ENCODE measurements around the gene MRPL1.
"Not testable (repeated sequence)": the region's sequence is repeated elsewhere in the genome, so short reads cannot be mapped to it uniquely, and the experiment has no call there.

Gene MRPL1

GRCh38 chr4:77849278-77849965 lies 13.2 kb upstream of the MRPL1 start:
- no peak for DNase-seq (ENCODE audit: low spot score)
- no peak for FAIRE-seq

- DNase-seq (ENCODE audit: low spot score), result no peak
- no peak for FAIRE-seq
These were observed 9.6 kb upstream of the MRPL1 start for GRCh38 chr4:77852892-77853495.

GRCh38 chr4:77854431-77855111 lies 8.1 kb upstream of the MRPL1 start:
- FAIRE-seq, result no peak
- DNase-seq (ENCODE audit: low spot score), result no peak

GRCh38 chr4:77856152-77856551 lies 6.5 kb upstream of the MRPL1 start:
- FAIRE-seq, result no peak
- no peak for DNase-seq (ENCODE audit: low spot score)

GRCh38 chr4:77859256-77859655 lies 3.4 kb upstream of the MRPL1 start:
- FAIRE-seq (no peak), DNase-seq (ENCODE audit: low spot score) (no peak)

GRCh38 chr4:77861495-77861894 lies 1.1 kb upstream of the MRPL1 start:
- DNase-seq (ENCODE audit: low spot score), result no peak
- FAIRE-seq, result no peak

- not testable (repeated sequence) for DNase-seq (ENCODE audit: low spot score); FAIRE-seq
These were observed 711 bp downstream of the MRPL1 start for GRCh38 chr4:77863341-77863740.

- FAIRE-seq, result no peak
- no peak for DNase-seq (ENCODE audit: low spot score)
These were observed 2.6 kb downstream of the MRPL1 start for GRCh38 chr4:77865259-77865658.

- FAIRE-seq, result no peak
- no peak for DNase-seq (ENCODE audit: low spot score)
These were observed 10.3 kb downstream of the MRPL1 start for GRCh38 chr4:77872723-77873445.

GRCh38 chr4:77877167-77877566 lies 14.5 kb downstream of the MRPL1 start:
- FAIRE-seq (no peak), DNase-seq (ENCODE audit: low spot score) (no peak)

- no peak for FAIRE-seq
- no peak for DNase-seq (ENCODE audit: low spot score)
These were observed 15.3 kb downstream of the MRPL1 start for GRCh38 chr4:77877771-77878565.

GRCh38 chr4:77880784-77881183 lies 18.2 kb downstream of the MRPL1 start:
- DNase-seq (ENCODE audit: low spot score) (no peak), FAIRE-seq (no peak)

- no peak for FAIRE-seq
- no peak for DNase-seq (ENCODE audit: low spot score)
These were observed 19.0 kb downstream of the MRPL1 start for GRCh38 chr4:77881460-77882295.

- DNase-seq (ENCODE audit: low spot score) (no peak), FAIRE-seq (no peak)
These were observed 30.8 kb downstream of the MRPL1 start for GRCh38 chr4:77893451-77893850.

- DNase-seq (ENCODE audit: low spot score), result no peak
- no peak for FAIRE-seq
These were observed 37.0 kb downstream of the MRPL1 start for GRCh38 chr4:77899607-77900006.

- FAIRE-seq, result no peak
- no peak for DNase-seq (ENCODE audit: low spot score)
These were observed 40.6 kb downstream of the MRPL1 start for GRCh38 chr4:77903186-77903585.

GRCh38 chr4:77905651-77906263 lies 43.1 kb downstream of the MRPL1 start:
- FAIRE-seq, result no peak
- DNase-seq (ENCODE audit: low spot score), result no peak

- DNase-seq (ENCODE audit: low spot score), result no peak
- FAIRE-seq, result no peak
These were observed 48.0 kb downstream of the MRPL1 start for GRCh38 chr4:77910676-77911075.

GRCh38 chr4:77911091-77911490 lies 48.5 kb downstream of the MRPL1 start:
- no peak for DNase-seq (ENCODE audit: low spot score)
- FAIRE-seq, result no peak
